HCT116 (cell line): Measurements from ENCODE around the gene TBC1D22B. TPM values are rescaled to one million over a fixed set of nuclear protein-coding genes. Genes with fewer than 3 reads are reported as not detected.

Source experiments
- ATAC-seq: fragments of 200-7000 bp; cut with Tn5 transposase; 2 replicates; pipeline ENCODE4 v1.9.1; 2020; ENCODE audit warnings: mild to moderate bottlenecking, moderate library complexity
- BruUV-seq: library from RNA; stranded (reverse); fragments of 400-500 nt; replicated peaks from 2 replicates; lab custom pipeline; 2021; lab: Mats Ljungman, UMichigan
- CTCF ChIA-PET: fragments of 300-600 bp; sonication (Branson Sonifier 250); formaldehyde crosslinking; loops from one replicate; lab custom pipeline; 2021; ENCODE audit warnings: antibody characterized with exemption; lab: Charles Lee
- POLR2A ChIA-PET: fragments of 300-600, 350-600 bp; sonication (Branson Sonifier 250); formaldehyde crosslinking; loops from one replicate; lab custom pipeline; 2021; ENCODE audit warnings: antibody characterized with exemption; lab: Charles Lee
- RAD21 ChIA-PET, 2 experiments: fragments of 300-600 bp; sonication (Branson Sonifier 250); formaldehyde crosslinking; loops; one replicate each; lab custom pipeline; 2023; ENCODE audit warnings: low total read pairs in 2 of 2; ENCODE audit not compliant: uncharacterized antibody in 2 of 2, unreplicated experiment in 2 of 2, low non-redundant PET in 1 of 2; lab: Charles Lee
- DNase-seq: peaks from one replicate; pipeline ENCODE4 v3.0.0-alpha.2; 2010; ENCODE audit warnings: low read depth, low spot score
- H2AFZ ChIP-seq: fragments of 200-600 bp; shearing (Covaris generic), sonication (generic); 2 replicates; pipeline ENCODE4 v1.6.1; 2017; ENCODE audit warnings: low read depth, mixed run types, mixed read lengths, antibody characterized with exemption, low read length; ENCODE audit not compliant: poor library complexity, severe bottlenecking
- H3K27ac ChIP-seq: 2 replicates; pipeline ENCODE4 v1.5.1; 2012; ENCODE audit warnings: low read depth, low read length
- H3K27me3 ChIP-seq: fragments of 200-600 bp; sonication (generic); 2 replicates; pipeline ENCODE4 v1.6.1; 2016; ENCODE audit warnings: mixed run types, low read length, mixed read lengths; ENCODE audit not compliant: insufficient read depth
- H3K36me3 ChIP-seq, 2 experiments: fragments of 200-500 bp in 1 of 2; fragments of 200-600 bp in 1 of 2; sonication (Bioruptor generic) in 1 of 2; sonication (generic) in 1 of 2; 2 replicates each; pipeline versions ENCODE4 v1.5.1 to v1.6.1; 2014 to 2016; ENCODE audit warnings: low read length in 2 of 2, inconsistent platforms in 1 of 2, mixed read lengths in 1 of 2, mixed run types in 1 of 2; ENCODE audit not compliant: insufficient read depth in 2 of 2, control insufficient read depth in 1 of 2
- H3K4me1 ChIP-seq, 2 experiments: fragments of 200-600 bp in 1 of 2; sonication (generic) in 1 of 2; 2 replicates each; pipeline versions ENCODE4 v1.5.1 to v1.6.1; 2012 to 2017; ENCODE audit warnings: low read length in 2 of 2, inconsistent platforms in 1 of 2, mild to moderate bottlenecking in 1 of 2, mixed read lengths in 1 of 2, mixed run types in 1 of 2, moderate library complexity in 1 of 2; ENCODE audit not compliant: insufficient read depth in 2 of 2, control insufficient read depth in 1 of 2
- H3K4me2 ChIP-seq: fragments of 200-600 bp; sonication (generic); 2 replicates; pipeline ENCODE4 v1.6.1; 2017; ENCODE audit warnings: mixed run types, low read length, mixed read lengths
- H3K4me3 ChIP-seq, 2 experiments: fragments of 200-600 bp in 1 of 2; sonication (generic) in 1 of 2; replicated peaks in 1 of 2; 2 replicates each; pipeline ENCODE4 v1.5.1; 2011 to 2016; ENCODE audit warnings: low read length in 2 of 2, control low read depth in 1 of 2, low read depth in 1 of 2, mild to moderate bottlenecking in 1 of 2, mixed read lengths in 1 of 2, mixed run types in 1 of 2
- H3K79me2 ChIP-seq: fragments of 200-600 bp; sonication (generic); 2 replicates; pipeline ENCODE4 v1.6.1; 2017; ENCODE audit warnings: mild to moderate bottlenecking, mixed run types, low read length, moderate library complexity, mixed read lengths; ENCODE audit not compliant: insufficient read depth
- H3K9ac ChIP-seq: fragments of 200-600 bp; sonication (generic); 2 replicates; pipeline ENCODE4 v1.6.1; 2016; ENCODE audit warnings: low read length, mixed read lengths
- H3K9me2 ChIP-seq: fragments of 200-600 bp; sonication (generic), shearing (Covaris generic); 2 replicates; pipeline ENCODE4 v1.6.1; 2017; ENCODE audit warnings: mixed run types, mild to moderate bottlenecking, moderate library complexity; ENCODE audit not compliant: insufficient read depth
- H3K9me3 ChIP-seq, 2 experiments: fragments of 200-500 bp in 1 of 2; fragments of 200-600 bp in 1 of 2; sonication (Bioruptor generic) in 1 of 2; sonication (generic) in 1 of 2; 2 replicates each; pipeline ENCODE4 v1.6.1; 2014 to 2017; ENCODE audit warnings: low read length in 2 of 2, mixed read lengths in 2 of 2, inconsistent platforms in 1 of 2, low read depth in 1 of 2, mild to moderate bottlenecking in 1 of 2, mixed run types in 1 of 2, moderate library complexity in 1 of 2; ENCODE audit not compliant: control insufficient read depth in 1 of 2, insufficient read depth in 1 of 2
- H4K20me1 ChIP-seq: fragments of 200-600 bp; sonication (generic), shearing (Covaris generic); 2 replicates; pipeline ENCODE4 v1.6.1; 2017; ENCODE audit warnings: mixed run types, mild to moderate bottlenecking, moderate library complexity; ENCODE audit not compliant: insufficient read depth
- SIN3A ChIP-seq: IDR thresholded peaks from 2 replicates; pipeline ENCODE4 v1.6.1; 2012; ENCODE audit warnings: low read depth
- SP1 ChIP-seq: IDR thresholded peaks from 2 replicates; pipeline ENCODE4 v1.6.1; 2012; ENCODE audit warnings: low read depth
- ZFX ChIP-seq: fragments of 450-650 bp; IDR thresholded peaks from 2 replicates; pipeline ENCODE4 v1.6.1; 2017
- ZNF274 ChIP-seq: fragments of 200-500 bp; sonication (Bioruptor generic); IDR thresholded peaks from 2 replicates; pipeline ENCODE4 v1.6.1; 2014; ENCODE audit warnings: mild to moderate bottlenecking, low read depth, low read length, inconsistent platforms
- intact Hi-C: fragments of 100-400 bp; cut with micrococcal nuclease; formaldehyde crosslinking; loops from 2 replicates; pipeline ENCODE4 v1.10.0; 2022
- total RNA-seq: library from RNA; stranded (reverse); gene quantifications from one replicate; pipeline ENCODE4 v1.2.1, GENCODE V29; 2021; ENCODE audit not compliant: unreplicated experiment
- TF ChIP-seq, protein P1 (sequence below): IDR thresholded peaks from 2 replicates; pipeline ENCODE4 v1.6.1; 2012; ENCODE audit warnings: low read depth

Gene TBC1D22B
- total RNA-seq, 1 experiment from 2014 or later = 9.1 TPM

DNA sequence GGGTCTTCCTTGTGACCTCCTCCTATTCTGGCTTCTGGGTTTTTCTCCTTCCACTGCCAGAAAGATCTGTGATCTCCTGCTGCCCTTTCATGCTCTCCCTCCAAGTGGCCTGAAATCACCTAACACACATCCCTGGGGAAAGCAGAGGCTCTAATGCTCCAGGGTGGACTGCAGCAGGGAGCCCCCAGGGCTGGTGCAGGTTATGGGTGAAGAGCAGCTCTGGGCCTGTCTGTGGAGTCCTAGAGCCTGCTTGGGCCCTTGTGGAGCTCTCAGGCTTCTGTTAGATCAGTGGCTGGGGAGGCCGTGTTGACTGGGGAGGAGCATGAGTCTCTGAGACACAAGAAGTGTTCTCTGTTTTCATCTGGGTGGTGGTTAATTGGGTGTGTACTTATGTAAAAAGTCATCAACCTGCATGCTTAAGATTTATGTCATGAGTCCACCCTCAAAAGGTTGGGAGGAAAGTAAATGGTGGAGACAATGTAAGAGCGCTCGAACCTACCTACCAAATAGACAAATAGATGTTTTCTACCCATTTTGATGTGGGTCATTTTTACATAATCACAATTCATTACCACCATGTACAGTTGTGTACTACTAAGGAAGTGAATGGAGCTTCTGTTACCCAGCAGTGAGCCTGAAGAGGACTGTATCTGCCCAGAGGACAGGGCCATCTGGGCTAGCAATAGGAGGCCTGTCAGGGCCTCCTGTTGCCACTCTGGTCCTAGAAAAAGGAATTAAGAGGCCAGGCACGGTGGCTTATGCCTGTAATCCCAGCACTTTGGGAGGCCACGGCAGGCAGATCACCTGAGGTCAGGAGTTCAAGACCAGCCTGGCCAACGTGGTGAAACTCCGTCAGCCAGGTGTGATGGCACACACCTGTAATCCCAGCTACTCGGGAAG lies 64.2 kb downstream of the TBC1D22B start:
- TF ChIP-seq, protein P1, sequence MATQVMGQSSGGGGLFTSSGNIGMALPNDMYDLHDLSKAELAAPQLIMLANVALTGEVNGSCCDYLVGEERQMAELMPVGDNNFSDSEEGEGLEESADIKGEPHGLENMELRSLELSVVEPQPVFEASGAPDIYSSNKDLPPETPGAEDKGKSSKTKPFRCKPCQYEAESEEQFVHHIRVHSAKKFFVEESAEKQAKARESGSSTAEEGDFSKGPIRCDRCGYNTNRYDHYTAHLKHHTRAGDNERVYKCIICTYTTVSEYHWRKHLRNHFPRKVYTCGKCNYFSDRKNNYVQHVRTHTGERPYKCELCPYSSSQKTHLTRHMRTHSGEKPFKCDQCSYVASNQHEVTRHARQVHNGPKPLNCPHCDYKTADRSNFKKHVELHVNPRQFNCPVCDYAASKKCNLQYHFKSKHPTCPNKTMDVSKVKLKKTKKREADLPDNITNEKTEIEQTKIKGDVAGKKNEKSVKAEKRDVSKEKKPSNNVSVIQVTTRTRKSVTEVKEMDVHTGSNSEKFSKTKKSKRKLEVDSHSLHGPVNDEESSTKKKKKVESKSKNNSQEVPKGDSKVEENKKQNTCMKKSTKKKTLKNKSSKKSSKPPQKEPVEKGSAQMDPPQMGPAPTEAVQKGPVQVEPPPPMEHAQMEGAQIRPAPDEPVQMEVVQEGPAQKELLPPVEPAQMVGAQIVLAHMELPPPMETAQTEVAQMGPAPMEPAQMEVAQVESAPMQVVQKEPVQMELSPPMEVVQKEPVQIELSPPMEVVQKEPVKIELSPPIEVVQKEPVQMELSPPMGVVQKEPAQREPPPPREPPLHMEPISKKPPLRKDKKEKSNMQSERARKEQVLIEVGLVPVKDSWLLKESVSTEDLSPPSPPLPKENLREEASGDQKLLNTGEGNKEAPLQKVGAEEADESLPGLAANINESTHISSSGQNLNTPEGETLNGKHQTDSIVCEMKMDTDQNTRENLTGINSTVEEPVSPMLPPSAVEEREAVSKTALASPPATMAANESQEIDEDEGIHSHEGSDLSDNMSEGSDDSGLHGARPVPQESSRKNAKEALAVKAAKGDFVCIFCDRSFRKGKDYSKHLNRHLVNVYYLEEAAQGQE = no peak
- no peak for TF ChIP-seq ZNF274
- no peak for TF ChIP-seq SP1
- TF ChIP-seq SIN3A = no peak
- no peak for TF ChIP-seq ZFX
- TF ChIP-seq, all 23 proteins: peak for 0
- Histone ChIP-seq H3K27ac (no peak overlapping the region), H3K4me1 (peaks cover 0 to 22% of the 10 kb centered on the region in 2 experiments; a peak in 2 of 4 replicates), H3K9me3 (no peaks in the 10 kb centered on the region), H3K27me3 (no peaks in the 10 kb centered on the region), H3K36me3 (peaks cover 12 to 16% of the 10 kb centered on the region in 2 experiments; a peak in 3 of 4 replicates), H3K4me2 (no peak overlapping the region), H2AFZ (no peak overlapping the region), H3K4me3 (no peak overlapping the region), H4K20me1 (no peaks in the 10 kb centered on the region), H3K9me2 (no peaks in the 10 kb centered on the region), H3K9ac (no peak overlapping the region), H3K79me2 (no peaks in the 10 kb centered on the region)
- intact Hi-C loops = loop anchor here (10.0 kb wide), 1 partner anchor 373 kb away; the partner anchor contains the start of gene MDGA1
- no peak for DNase-seq
- ChIA-PET RAD21 (no interaction called here), POLR2A (no interaction called here), CTCF (no interaction called here)
- ATAC-seq = no peak
- BruUV-seq = no TSS peak
